Left ventricle myocardium inferior (tissue), 1 donor: ENCODE data around the gene TSPEAR. TPM values are rescaled to one million over a fixed set of nuclear protein-coding genes. Genes with fewer than 3 reads are reported as not detected.

ENCODE experiments used
- DNase-seq: peaks from one replicate; pipeline ENCODE4 v3.0.0-alpha.2; 2020
- H3K27ac ChIP-seq: fragments of 200-600 bp; replicated peaks from 2 replicates; pipeline ENCODE4 v1.8.0; 2021
- H3K27me3 ChIP-seq: fragments of 200-600 bp; 2 replicates; pipeline ENCODE4 v1.8.0; 2021; ENCODE audit warnings: low read depth
- H3K36me3 ChIP-seq: fragments of 200-600 bp; 2 replicates; pipeline ENCODE4 v1.8.0; 2021
- H3K4me1 ChIP-seq: fragments of 200-600 bp; 2 replicates; pipeline ENCODE4 v1.8.0; 2021
- H3K4me3 ChIP-seq: fragments of 200-600 bp; 2 replicates; pipeline ENCODE4 v1.8.0; 2021; ENCODE audit warnings: mild to moderate bottlenecking, moderate library complexity
- H3K9me3 ChIP-seq: fragments of 200-600 bp; replicated peaks from 2 replicates; pipeline ENCODE4 v1.8.0; 2021
- CTCF ChIP-seq: fragments of 200-600 bp; IDR thresholded peaks from 2 replicates; pipeline ENCODE4 v1.8.0; 2021; ENCODE audit warnings: antibody characterized with exemption, mild to moderate bottlenecking, borderline replicate concordance
- intact Hi-C: fragments of 100-400 bp; cut with micrococcal nuclease; formaldehyde crosslinking; loops from one replicate; pipeline ENCODE4 v1.11.0; 2022
- total RNA-seq: library from RNA; stranded (reverse); fragmentation: NEBNext Ultra II Directional; extraction: Animal tissue kit (Norgen Biotek cat#: 25700); gene quantifications from one replicate; pipeline ENCODE4 v1.2.1, GENCODE V29; 2021
- donor health status: DM: no; HTN: yes; CAD: no; lungs with severe emphysema.

TSPEAR gene
- total RNA-seq, 1 donor from 2014 or later, result 3.3 TPM

GRCh38 chr21:44520326-44521300 is 190.8 kb downstream of the TSPEAR start:
- no peak overlapping the region for H3K4me3 ChIP-seq
- no peaks in the 10 kb centered on the region for H3K4me1 ChIP-seq
- H3K36me3 ChIP-seq, result no peaks in the 10 kb centered on the region
- no peak for TF ChIP-seq CTCF
- intact Hi-C loops, result no loop called here
- DNase-seq, result peak; percentile 7
- H3K27ac ChIP-seq, result no peak overlapping the region
- H3K27me3 ChIP-seq, result peaks cover 36% of the 10 kb centered on the region
- no peaks in the 10 kb centered on the region for H3K9me3 ChIP-seq

GRCh38 chr21:44519346-44520325 is 191.7 kb downstream of the TSPEAR start:
- no peak overlapping the region for H3K4me3 ChIP-seq
- intact Hi-C loops, result no loop called here
- DNase-seq, result peak; percentile 7

GRCh38 chr21:44518686-44519085 is 192.7 kb downstream of the TSPEAR start:
- no peak overlapping the region for H3K4me3 ChIP-seq
- intact Hi-C loops, result no loop called here
- H3K27me3 ChIP-seq, result peaks cover 36% of the 10 kb centered on the region
- no peaks in the 10 kb centered on the region for H3K9me3 ChIP-seq
- no peaks in the 10 kb centered on the region for H3K36me3 ChIP-seq
- DNase-seq, result no peak
- TF ChIP-seq CTCF, result no peak
- H3K4me1 ChIP-seq, result no peaks in the 10 kb centered on the region
- H3K27ac ChIP-seq, result no peak overlapping the region

More at GRCh38 chr21:44519346-44520325, 191.7 kb downstream of the TSPEAR start:
- Histone ChIP-seq H3K4me1 (no peaks in the 10 kb centered on the region), H3K27ac (no peak overlapping the region), H3K9me3 (no peaks in the 10 kb centered on the region), H3K27me3 (peaks cover 36% of the 10 kb centered on the region), H3K36me3 (no peaks in the 10 kb centered on the region)
- TF ChIP-seq CTCF, result no peak

GRCh38 chr21:44517175-44517899 is 194.0 kb downstream of the TSPEAR start:
- intact Hi-C loops, result no loop called here
- Histone ChIP-seq H3K27me3 (peaks cover 33% of the 10 kb centered on the region), H3K4me1 (no peaks in the 10 kb centered on the region), H3K27ac (no peak overlapping the region), H3K36me3 (no peaks in the 10 kb centered on the region), H3K4me3 (no peak overlapping the region), H3K9me3 (no peaks in the 10 kb centered on the region)
- no peak for DNase-seq
- TF ChIP-seq CTCF, result no peak

- no peak overlapping the region for H3K27ac ChIP-seq
- no peaks in the 10 kb centered on the region for H3K36me3 ChIP-seq
- intact Hi-C loops, result no loop called here
- no peak overlapping the region for H3K4me3 ChIP-seq
- peaks cover 34% of the 10 kb centered on the region for H3K27me3 ChIP-seq
- no peaks in the 10 kb centered on the region for H3K9me3 ChIP-seq
- H3K4me1 ChIP-seq, result no peaks in the 10 kb centered on the region
- TF ChIP-seq CTCF, result no peak
- no peak for DNase-seq
These were observed 194.6 kb downstream of the TSPEAR start for GRCh38 chr21:44516828-44517174.
